Esophagus squamous epithelium (tissue), 4 donors: ENCODE measurements around the gene HYCC1.

ENCODE experiments used
- POLR2A ChIP-seq, 4 donors: fragments of 450-650 bp; IDR thresholded peaks; one replicate each; pipeline ENCODE4 v1.6.1; 2017; ENCODE audit warnings: antibody characterized with exemption in 4 of 4, mild to moderate bottlenecking in 4 of 4, moderate library complexity in 3 of 4
- TF ChIP-seq, protein P1 (sequence below), 6 experiments: fragments of 450-650 bp in 4 of 6; fragments of 200-600 bp in 2 of 6; sonication (generic) in 2 of 6; IDR thresholded peaks; one replicate each; pipeline ENCODE4 v1.5.1; 2016 to 2019; ENCODE audit warnings: antibody characterized with exemption in 6 of 6, mild to moderate bottlenecking in 4 of 6, moderate library complexity in 4 of 6

DNA sequence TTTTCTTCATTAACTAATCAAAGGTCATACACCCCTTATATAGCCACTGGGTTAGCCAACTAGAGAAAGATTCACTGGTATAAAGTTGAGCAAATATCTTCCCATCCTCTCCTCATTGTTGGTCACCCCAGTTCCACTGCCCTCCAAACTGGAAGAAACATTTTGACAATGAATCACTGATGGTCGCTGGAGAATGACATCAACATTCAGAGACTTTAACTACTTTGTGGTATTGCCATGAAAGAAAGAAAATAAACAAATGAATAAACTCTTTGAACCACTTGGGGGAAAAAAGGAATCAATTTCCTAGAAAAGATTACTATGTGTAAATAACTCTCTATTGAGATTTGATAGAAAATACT lies 23.4 kb downstream of the HYCC1 start:
- TF ChIP-seq, protein P1, sequence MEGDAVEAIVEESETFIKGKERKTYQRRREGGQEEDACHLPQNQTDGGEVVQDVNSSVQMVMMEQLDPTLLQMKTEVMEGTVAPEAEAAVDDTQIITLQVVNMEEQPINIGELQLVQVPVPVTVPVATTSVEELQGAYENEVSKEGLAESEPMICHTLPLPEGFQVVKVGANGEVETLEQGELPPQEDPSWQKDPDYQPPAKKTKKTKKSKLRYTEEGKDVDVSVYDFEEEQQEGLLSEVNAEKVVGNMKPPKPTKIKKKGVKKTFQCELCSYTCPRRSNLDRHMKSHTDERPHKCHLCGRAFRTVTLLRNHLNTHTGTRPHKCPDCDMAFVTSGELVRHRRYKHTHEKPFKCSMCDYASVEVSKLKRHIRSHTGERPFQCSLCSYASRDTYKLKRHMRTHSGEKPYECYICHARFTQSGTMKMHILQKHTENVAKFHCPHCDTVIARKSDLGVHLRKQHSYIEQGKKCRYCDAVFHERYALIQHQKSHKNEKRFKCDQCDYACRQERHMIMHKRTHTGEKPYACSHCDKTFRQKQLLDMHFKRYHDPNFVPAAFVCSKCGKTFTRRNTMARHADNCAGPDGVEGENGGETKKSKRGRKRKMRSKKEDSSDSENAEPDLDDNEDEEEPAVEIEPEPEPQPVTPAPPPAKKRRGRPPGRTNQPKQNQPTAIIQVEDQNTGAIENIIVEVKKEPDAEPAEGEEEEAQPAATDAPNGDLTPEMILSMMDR (IDR thresholded peaks at IDR 0.05) = no peak
- TF ChIP-seq POLR2A (IDR thresholded peaks at IDR 0.05) = no peak
